Smooth muscle cell (in vitro differentiated cells): ENCODE measurements around the gene PIK3C2G. TPM values are rescaled to one million over a fixed set of nuclear protein-coding genes. Genes with fewer than 3 reads are reported as not detected.
A peak's percentile ranks its signal among the peaks of the same experiment; 100 is the strongest.

Experiments used
- DNase-seq: peaks from one replicate; lab custom pipeline; 2025; ENCODE audit not compliant: unreplicated experiment; lab: John Stamatoyannopoulos, UW
- H2AFZ ChIP-seq: fragments of 200-600 bp; sonication (generic); 2 replicates; pipeline ENCODE4 v1.6.0; 2016; ENCODE audit warnings: antibody characterized with exemption, low read depth, mild to moderate bottlenecking
- H3F3A ChIP-seq: fragments of 200-600 bp; sonication (generic); 2 replicates; pipeline ENCODE4 v1.6.0; 2017; ENCODE audit warnings: antibody characterized with exemption, low read depth
- H3K27ac ChIP-seq: fragments of 200-600 bp; sonication (generic); 2 replicates; pipeline ENCODE4 v1.5.1; 2016; ENCODE audit warnings: low read depth, mild to moderate bottlenecking
- H3K27me3 ChIP-seq: fragments of 200-600 bp; sonication (generic); 2 replicates; pipeline ENCODE4 v1.6.1; 2016; ENCODE audit warnings: low read depth, mild to moderate bottlenecking
- H3K36me3 ChIP-seq: fragments of 200-600 bp; sonication (generic); 2 replicates; pipeline ENCODE4 v1.5.1; 2016; ENCODE audit warnings: low read depth
- H3K4me1 ChIP-seq: fragments of 200-600 bp; sonication (generic); 2 replicates; pipeline ENCODE4 v1.5.1; 2016; ENCODE audit warnings: low read depth
- H3K4me2 ChIP-seq: fragments of 200-600 bp; sonication (generic); 2 replicates; pipeline ENCODE4 v1.6.0; 2016; ENCODE audit warnings: mild to moderate bottlenecking
- H3K4me3 ChIP-seq: fragments of 200-600 bp; sonication (generic); 2 replicates; pipeline ENCODE4 v1.5.1; 2016; ENCODE audit warnings: mild to moderate bottlenecking
- H3K79me2 ChIP-seq: fragments of 200-600 bp; sonication (generic); 2 replicates; pipeline ENCODE4 v1.6.0; 2016; ENCODE audit warnings: low read depth, mild to moderate bottlenecking
- H3K9ac ChIP-seq: fragments of 200-600 bp; sonication (generic); 2 replicates; pipeline ENCODE4 v1.6.0; 2016; ENCODE audit warnings: low read depth
- H3K9me3 ChIP-seq: fragments of 200-600 bp; sonication (generic); replicated peaks from 2 replicates; pipeline ENCODE4 v1.5.1; 2016; ENCODE audit warnings: low read depth
- H4K20me1 ChIP-seq: fragments of 200-600 bp; sonication (generic); 2 replicates; pipeline ENCODE4 v1.6.0; 2016; ENCODE audit warnings: low read depth
- whole genome bisulfite sequencing: methylation state at CpG from one replicate; pipeline ENCODE4 v1.1.7; 2016; ENCODE audit warnings: low lambda C conversion rate; 5-methylcytosine and 5-hydroxymethylcytosine counted together
- polyA plus RNA-seq: library from polyadenylated mRNA; unstranded; fragments of >200 nt; fragmentation: Nextera tagmentation; extraction: Ambion mirVana; gene quantifications from 2 replicates; pipeline ENCODE4 v1.2.1, GENCODE V29; 2016
- total RNA-seq: library from RNA; depleted of rRNA; stranded (reverse); fragments of >200 nt; gene quantifications from 2 replicates; pipeline ENCODE4 v1.2.3, GENCODE V29; 2014
- TF ChIP-seq, protein P1 (sequence below): fragments of 200-600 bp; sonication (generic); IDR thresholded peaks from 2 replicates; pipeline ENCODE4 v1.5.1; 2017; ENCODE audit warnings: borderline replicate concordance, mild to moderate bottlenecking, antibody characterized with exemption; ENCODE audit not compliant: insufficient read depth, poor library complexity, severe bottlenecking

Gene PIK3C2G
- total and polyA plus RNA-seq, 2 experiments from 2014 or later = 0.63 TPM; not detected in 1

DNA sequence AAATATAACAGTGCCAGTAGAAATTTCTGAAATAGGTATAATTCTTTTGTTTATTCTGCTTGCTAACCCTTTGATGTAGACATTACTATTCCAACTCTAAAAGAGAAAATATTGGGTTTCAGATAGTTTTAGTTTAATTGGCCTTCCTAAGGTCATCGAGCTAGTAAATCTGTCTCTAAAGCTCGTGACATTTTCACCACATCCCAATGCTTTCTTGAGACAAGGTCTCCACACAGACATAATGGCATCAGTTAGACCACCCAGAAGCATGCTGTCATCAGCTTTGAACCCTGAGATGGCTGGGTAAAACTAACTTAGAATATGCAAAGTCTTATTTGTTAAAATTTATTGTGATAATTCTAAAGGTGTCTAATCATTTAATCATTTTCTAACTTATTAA lies 52.0 kb downstream of the PIK3C2G start:
- TF ChIP-seq, protein P1, sequence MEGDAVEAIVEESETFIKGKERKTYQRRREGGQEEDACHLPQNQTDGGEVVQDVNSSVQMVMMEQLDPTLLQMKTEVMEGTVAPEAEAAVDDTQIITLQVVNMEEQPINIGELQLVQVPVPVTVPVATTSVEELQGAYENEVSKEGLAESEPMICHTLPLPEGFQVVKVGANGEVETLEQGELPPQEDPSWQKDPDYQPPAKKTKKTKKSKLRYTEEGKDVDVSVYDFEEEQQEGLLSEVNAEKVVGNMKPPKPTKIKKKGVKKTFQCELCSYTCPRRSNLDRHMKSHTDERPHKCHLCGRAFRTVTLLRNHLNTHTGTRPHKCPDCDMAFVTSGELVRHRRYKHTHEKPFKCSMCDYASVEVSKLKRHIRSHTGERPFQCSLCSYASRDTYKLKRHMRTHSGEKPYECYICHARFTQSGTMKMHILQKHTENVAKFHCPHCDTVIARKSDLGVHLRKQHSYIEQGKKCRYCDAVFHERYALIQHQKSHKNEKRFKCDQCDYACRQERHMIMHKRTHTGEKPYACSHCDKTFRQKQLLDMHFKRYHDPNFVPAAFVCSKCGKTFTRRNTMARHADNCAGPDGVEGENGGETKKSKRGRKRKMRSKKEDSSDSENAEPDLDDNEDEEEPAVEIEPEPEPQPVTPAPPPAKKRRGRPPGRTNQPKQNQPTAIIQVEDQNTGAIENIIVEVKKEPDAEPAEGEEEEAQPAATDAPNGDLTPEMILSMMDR = no peak

DNA sequence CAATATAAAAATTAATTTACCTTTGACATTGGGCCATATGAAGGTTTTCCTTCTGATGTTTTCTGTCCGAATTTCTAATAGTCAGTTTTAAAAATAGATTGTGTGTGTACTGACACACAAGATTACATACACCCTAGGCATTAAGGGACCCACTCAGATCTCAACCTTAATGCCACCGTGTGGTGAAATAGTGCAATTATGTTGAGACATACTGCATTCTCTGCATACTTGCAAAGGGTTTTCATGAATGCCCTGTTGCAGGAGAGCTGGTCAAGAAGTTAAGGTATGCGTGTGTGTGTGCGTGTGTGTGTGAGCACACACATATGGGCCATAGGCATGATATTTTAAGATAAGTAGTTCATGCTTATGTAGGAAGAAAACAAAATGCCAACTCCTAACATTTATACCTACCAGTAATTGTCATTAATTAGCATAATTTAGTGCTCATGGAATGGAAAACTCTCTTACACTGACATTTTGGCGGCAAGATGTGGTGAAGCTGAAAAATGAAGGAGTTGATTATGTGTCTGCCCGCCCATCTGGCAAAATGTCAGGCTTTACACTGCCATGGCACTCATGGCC lies 58.8 kb downstream of the PIK3C2G start:
- H3K79me2 ChIP-seq = no peaks in the 10 kb centered on the region
- H3K27me3 ChIP-seq = no peaks in the 10 kb centered on the region
- H3K4me3 ChIP-seq = no peak overlapping the region
- H3K9ac ChIP-seq = no peak overlapping the region
- H3K4me2 ChIP-seq = peak overlapping the region; percentile 2
- 40% methylated on average over 6 of the region's 6 CpGs for WGBS
- H3K36me3 ChIP-seq = no peaks in the 10 kb centered on the region
- TF ChIP-seq, protein P1 = peak; percentile 42
- no peaks in the 10 kb centered on the region for H3K4me1 ChIP-seq
- no peaks in the 10 kb centered on the region for H3F3A ChIP-seq
- no peaks in the 10 kb centered on the region for H3K9me3 ChIP-seq
- no peaks in the 10 kb centered on the region for H4K20me1 ChIP-seq
- H2AFZ ChIP-seq = no peak overlapping the region
- no peak overlapping the region for H3K27ac ChIP-seq
- DNase-seq = no peak

More for the DNA sequence above, 52.0 kb downstream of the PIK3C2G start:
- Histone ChIP-seq H3K4me1 (no peaks in the 10 kb centered on the region), H3K79me2 (no peaks in the 10 kb centered on the region), H3F3A (no peaks in the 10 kb centered on the region), H3K9ac (no peak overlapping the region), H3K4me3 (no peak overlapping the region), H3K4me2 (no peak overlapping the region), H3K27ac (no peak overlapping the region), H4K20me1 (no peaks in the 10 kb centered on the region), H2AFZ (no peak overlapping the region), H3K36me3 (no peaks in the 10 kb centered on the region), H3K27me3 (no peaks in the 10 kb centered on the region), H3K9me3 (no peaks in the 10 kb centered on the region)
- DNase-seq = no peak
- 81% methylated on average over 2 of the region's 2 CpGs for WGBS

DNA sequence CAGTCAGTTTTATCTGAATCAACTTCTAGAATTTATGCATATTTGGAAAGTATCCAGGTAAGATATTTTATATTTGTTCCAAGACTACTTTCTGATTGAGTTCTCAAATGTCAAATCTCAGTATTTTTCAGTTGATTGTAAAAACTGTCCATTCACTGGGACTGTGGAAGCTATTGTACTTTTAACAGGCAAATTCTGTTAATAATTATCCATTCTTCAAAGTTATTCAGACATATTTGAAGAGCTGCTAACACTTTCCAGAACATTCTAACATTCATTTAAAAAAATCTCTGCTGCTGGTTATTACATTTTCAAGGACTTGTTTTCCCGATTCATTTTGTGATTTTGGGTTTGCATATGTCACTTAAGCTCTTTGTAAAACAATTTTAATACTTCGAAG lies 59.7 kb downstream of the PIK3C2G start:
- H3K9ac ChIP-seq = no peak overlapping the region
- H3K4me3 ChIP-seq = no peak overlapping the region
- H3K27ac ChIP-seq = no peak overlapping the region
- no peaks in the 10 kb centered on the region for H4K20me1 ChIP-seq
- DNase-seq = no peak
- no peak overlapping the region for H3K4me2 ChIP-seq
- no peaks in the 10 kb centered on the region for H3K9me3 ChIP-seq
- H2AFZ ChIP-seq = no peak overlapping the region
- H3K27me3 ChIP-seq = no peaks in the 10 kb centered on the region
- 100% methylated on average over 2 of the region's 2 CpGs for WGBS
- TF ChIP-seq, protein P1 = no peak
- no peaks in the 10 kb centered on the region for H3K36me3 ChIP-seq
- no peaks in the 10 kb centered on the region for H3F3A ChIP-seq
- H3K4me1 ChIP-seq = no peaks in the 10 kb centered on the region
- no peaks in the 10 kb centered on the region for H3K79me2 ChIP-seq

DNA sequence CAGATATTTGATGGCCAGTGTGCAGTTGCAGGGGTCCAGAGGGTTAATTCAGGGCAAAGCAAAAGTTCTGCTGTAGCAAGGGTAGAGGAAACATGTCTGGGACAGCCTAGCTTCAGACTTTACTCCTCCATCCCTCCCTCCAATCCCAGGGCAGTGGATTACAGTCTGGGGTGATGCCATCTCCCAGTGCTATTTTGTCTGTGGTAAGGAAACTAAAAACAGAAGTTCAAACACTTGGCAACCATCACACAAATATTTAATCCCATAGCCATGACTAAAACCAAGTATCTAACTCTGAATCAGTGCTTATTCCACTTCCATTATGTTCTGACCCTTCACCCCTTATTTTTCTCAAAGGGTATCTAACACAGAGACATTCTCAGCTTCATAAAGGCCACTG lies 61.8 kb downstream of the PIK3C2G start:
- no peak for DNase-seq
- Histone ChIP-seq H3K36me3 (no peaks in the 10 kb centered on the region), H3K27ac (no peak overlapping the region), H4K20me1 (no peaks in the 10 kb centered on the region), H2AFZ (no peak overlapping the region), H3K27me3 (no peaks in the 10 kb centered on the region), H3K79me2 (no peaks in the 10 kb centered on the region), H3K9me3 (no peaks in the 10 kb centered on the region), H3F3A (peaks cover 3% of the 10 kb centered on the region), H3K4me1 (no peaks in the 10 kb centered on the region), H3K4me2 (no peak overlapping the region), H3K9ac (no peak overlapping the region), H3K4me3 (no peak overlapping the region)
- TF ChIP-seq, protein P1 = no peak
